Measurements from ENCODE around the gene NPEPL1.

Gene NPEPL1

DNA sequence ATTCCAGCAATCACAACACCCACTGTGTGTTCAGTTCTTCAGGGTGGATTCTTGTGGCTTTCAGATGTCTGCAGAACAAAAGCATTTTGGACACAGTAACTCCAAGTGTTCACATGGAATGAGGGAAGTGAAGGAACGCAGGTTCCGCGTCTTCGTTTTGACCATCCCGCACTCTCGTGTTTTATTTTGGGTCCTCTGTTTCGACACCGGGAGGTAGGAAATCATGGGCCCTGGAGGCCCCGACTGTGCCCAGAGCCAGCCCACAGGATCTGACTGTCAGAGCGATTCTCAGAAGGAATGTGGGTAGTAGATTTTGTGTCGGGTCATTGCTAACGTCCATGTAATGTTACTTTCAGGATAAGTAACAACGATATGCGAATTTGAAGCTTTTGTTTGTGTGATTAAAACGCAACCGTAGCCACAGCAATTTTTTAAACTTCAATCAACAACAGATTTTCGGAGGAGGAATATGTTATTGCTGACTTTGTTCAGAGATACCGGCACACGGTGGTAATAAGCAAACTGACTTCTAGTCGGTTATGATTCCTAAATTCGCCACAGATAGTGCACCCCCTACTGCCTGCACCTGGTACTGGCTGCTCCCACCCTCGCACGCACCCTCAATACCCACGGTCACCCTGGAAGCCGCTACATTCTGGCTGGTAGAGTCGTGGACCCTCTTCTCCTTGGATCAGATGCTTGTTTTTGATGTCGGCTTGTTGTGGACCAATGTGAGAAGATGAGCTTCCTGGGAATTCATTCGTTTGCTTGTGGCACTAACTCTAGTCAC lies 10.5 kb downstream of the NPEPL1 start:
- no peak for DNase-seq

DNA sequence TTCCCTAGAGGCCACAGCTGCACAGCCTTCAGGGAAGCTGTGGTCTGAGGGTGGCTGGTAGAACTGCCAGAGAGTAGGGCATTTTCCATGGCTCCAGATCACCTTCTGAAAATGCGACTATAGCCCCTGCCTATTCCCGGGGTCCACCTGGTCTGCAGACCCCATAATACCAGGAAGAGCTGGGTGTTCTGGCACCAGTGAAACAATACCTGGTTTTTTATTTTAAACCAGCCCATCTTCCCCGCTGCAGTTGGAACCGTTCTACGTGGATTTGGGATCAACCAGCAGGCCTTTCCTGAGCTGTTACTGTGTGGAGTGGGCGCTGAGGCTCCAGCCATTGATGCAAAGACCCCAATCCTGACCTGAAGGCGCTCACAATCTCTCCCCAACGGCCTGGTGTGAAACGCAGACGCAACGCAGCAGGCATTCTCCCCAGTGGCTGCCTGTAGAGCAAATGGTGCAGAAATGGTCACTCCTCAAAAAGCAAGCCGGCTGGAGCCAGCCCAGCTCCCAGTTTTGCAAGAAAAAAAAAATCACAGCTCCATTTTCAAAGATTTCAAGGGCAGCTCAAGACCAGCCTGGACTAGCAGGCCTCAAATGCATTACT lies 11.3 kb downstream of the NPEPL1 start:
- DNase-seq, result no peak

DNA sequence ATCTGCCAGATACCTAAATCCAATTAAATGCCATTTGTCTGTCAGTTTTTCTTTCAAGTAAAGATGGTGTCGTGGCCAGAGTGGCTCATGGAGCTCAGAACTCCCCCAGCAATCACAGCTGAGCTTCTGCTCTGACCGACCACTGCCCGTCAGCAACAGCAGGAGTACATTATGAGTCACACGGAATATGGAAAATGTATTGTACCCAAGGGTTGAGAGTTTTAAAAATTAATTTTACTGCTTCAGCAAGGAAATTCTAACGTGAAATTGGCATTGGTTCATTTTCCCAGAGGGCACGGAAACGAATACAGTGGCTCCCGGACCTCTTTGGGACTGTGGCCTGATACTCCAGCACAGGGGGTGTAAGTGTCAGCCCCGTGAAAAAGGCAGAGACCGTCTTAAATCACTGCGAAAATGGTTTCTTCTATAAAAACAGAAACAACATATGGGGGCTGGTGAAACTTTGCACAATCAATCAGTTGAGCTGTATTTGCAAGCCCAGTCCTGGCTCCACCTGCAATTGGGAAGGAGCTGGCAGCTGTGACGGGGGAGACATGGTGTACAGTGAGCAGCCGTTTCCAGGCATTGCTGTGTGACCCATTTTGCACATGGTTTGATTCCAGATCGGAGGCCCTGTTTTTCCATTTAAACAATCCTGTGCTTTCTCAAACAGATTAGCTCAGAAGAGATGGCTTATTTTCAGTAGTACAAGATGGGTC lies 12.8 kb downstream of the NPEPL1 start:
- no peak for DNase-seq

DNA sequence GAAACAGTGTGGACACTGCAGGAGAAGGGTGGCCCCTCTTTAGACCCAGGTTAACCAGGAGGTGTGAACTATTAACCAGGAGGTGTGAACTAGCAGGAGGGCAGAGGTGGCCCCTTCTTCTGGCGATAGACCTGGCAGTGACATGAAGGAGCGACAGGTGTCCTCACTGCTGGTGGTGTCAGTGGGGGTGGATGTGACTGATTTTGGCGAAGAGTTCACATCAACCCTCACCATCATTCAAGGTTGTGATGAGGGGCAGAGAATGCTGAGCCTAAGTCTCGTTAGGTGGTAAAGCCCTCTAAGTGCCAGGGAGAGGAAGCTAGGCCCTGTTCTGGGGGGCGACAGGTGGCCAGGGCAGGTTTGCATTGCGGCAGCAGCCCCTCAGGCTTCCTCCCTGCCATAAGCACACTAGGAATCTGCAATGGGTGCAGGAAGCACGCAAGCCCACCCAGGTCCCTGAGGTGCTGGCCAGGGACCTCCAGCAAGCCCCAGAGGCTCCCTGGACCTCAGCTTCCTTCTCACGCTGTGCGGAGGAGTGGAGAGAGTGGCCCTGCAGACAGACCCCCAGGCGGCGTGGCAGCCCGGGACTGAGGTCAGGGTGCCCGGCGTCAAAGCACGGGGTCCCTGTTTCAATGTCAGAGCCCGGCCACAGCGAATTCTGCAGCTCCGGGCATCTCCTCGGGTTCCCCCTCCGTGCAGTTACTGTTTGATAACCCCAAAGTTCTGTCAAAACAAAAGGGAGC lies 13.7 kb downstream of the NPEPL1 start:
- DNase-seq, result no peak

DNA sequence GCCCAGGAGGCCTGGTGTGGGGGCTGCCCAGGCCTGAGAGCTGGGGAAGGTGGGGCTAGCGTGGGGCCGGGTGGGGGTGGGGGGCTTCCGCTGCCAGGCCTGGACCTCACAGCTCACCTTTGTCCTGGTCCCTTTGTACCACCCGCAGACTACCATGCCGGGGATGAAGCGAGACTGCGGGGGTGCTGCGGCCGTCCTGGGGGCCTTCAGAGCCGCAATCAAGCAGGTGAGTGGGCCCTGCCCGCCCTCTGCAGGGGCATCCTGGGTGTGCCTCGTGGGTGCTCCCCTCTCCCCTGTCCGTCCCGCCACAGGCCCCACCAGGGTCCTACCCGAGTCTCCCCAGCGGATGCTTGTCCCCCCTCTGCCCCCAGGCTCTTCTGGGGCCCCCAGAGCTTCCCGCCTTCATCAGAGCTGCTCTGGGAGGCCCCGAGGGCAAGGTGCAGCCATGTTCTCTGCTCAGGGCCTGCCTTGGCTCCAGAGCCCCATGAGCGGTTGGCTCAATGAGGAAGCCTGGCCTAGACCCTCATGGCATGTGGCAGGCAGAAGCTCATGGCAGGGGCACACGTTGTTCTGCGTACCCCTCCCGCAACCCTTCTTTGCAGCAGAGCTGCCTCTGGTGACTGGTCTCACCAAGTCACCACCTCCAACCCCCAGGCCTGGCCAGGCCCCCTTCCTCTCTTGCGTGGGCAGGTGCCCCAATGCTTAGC lies 14.5 kb downstream of the NPEPL1 start:
- no peak for DNase-seq

DNA sequence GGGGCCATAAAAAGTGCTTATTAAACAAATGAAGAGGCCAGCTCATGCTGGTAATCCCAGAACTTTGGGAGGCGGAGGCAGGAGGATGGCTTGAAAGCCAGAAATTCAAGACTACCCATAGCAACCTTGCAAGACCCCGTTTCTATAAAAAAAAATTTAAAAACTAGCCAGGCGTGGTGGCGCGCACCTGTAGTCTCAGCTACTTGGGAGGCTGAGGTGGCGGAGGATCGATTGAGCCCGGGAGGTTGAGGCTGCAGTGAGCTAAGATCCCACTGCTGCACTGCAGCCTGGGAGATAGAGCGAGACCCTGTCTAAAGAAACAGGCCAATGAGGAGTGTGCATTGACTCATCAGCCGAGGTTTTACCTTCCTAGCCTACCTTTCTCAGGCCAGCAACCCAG lies 15.2 kb downstream of the NPEPL1 start:
- DNase-seq, result no peak

DNA sequence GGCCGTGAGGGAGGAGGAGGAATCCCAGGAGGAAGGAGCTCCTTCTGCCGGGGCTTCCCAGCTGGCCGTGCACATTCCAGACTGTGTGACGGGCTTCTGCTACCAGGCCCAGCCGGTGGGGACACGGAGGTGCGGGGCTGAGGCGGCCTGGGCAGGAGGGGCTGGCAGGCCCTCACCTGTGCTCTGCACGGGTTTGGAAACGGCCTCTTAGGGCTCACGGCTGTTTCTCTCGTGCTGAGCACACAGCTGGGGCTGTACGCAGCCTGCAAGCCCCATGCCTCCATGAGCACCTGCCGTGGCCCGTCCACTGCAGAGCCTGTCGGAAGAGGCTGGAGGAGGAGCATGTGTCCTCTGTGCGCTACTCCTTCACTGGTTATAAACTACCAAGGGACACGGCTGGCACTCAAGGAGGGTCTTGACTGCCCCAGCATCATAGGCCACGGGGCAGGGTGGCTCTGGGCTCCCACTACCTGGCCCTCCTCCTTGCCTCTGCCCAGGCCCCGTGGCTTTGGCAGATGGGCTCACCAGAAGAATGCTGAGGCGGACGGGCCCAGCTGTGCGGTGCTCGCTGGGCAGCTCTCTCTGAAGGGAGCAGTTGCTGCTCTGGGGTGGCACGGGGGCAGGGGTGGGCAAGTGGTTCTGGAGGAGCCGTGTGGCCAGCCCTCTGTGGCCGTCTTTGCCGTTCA lies 15.8 kb downstream of the NPEPL1 start:
- DNase-seq, result no peak

DNA sequence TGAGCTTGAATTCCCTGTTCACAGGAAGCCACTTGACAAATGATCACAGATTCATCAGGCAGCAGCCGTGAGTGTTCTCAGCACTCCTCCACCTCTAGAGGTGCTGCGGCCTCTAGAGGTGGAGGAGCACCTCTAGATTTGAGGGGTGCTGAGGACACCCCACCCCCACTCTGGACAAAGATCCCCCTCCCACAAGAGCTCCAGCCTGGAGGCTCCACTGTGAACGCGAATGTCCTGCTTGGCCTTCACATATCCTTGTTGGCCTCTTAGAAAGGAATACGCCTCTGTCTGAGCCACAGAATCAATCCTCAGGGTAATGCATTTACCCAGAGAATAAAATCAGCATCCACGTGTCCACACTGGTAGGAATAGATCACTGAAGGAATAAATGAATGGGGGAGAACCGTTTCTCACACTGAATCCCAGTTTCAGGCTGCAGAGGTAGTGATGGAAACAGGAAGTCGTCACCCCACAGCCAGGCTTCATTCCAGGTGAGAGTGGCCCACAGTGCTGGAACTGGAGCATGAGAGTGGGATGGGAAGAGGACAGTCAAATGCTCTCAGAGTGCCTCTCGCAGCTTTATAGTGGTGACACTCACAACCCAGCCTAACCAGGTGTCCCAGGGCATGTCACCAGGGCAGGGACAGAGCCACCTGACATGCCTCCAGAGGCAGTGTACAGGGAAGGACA lies 16.6 kb downstream of the NPEPL1 start:
- no peak for DNase-seq

DNA sequence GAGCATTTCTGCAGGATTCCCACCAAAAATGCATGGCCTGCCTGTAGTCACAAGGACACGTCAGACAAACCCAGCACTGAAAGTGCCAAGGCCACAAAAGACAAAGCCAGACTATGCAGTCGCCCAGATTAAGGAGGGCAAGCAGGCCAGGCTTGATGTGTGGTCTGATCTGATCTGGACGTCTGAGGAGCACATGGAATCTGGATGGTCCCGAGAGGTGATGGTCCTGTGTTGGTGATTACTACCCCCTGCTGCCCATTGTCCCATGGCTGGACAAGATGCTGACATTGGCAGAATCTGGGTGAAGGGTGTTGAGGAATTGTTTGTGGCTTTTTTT lies 17.1 kb downstream of the NPEPL1 start:
- DNase-seq, result no peak

DNA sequence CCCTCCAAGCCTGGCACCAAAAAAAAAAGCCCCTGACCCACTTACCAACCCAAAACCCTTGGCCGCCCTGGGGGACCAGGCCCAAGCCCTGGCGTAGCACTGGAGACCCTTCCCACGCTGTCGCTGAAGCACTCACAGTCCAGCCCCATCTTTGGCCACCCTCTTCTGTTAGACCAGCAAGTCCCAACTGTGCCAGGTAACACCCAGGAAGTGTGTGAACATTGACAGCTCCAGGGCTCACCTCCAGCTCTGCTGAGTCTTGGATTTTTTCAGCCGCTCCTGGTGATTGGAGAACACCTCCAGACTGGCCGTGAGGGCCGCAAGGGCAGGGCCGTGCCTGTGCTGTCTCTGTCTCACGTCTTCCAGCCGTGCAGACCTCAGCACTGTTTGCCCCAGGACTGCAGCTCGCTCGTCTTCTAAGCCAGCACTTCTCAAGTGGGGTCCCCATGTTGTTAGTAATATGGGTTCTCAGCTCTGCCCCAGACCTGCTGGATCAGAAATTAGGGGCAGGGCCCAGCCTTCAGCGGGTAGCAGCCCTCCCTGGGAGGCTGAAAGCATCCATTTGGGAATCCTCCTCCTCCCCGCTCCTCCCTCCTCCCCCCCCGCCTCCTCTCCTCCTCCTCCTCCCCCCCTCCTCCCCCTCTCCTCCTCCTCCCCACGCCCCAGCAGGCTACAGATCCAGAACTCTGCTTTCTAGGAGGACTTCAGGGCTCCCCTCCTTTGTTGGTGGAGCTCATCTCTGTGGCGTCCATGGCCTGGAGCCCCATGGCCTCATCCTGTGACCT lies 18.1 kb downstream of the NPEPL1 start:
- DNase-seq, result no peak

DNA sequence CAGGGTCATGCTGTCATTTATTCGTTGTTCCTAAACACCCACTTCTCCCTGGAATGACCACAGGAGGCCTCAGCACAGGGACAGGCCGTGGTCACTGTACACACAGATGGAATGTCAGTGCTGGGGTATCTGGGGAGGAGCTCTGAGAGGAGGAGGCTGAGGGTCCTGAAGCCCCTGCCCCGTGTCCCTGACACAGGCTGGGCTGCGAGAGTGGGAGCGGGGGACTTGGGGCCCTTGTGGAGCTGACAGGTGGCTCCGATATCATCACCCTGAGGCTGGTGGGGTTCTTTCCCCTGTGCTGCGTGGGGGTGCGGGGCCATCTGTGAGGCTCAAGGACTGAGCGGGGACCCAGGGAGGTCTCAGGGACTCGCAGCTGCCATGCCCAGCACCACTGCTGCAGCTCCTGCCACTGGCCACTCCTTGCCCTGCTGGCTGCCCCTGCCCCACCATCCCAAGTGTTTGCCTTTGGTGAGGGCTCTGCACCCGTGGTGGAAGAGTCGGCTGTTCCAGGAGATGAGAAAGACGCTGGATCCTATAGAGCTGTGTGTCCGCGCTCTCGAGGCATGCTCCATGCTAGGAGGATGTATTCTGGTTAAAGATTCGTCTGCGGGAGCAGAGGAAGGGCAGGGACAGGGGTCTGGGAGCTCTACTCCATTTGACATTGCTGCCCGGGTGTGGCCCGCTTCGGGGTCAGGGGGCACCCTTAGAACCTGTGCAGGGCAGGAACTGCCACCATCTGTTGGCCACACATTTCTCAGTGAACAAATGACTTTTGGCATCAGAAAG lies 18.9 kb downstream of the NPEPL1 start:
- no peak for DNase-seq

DNA sequence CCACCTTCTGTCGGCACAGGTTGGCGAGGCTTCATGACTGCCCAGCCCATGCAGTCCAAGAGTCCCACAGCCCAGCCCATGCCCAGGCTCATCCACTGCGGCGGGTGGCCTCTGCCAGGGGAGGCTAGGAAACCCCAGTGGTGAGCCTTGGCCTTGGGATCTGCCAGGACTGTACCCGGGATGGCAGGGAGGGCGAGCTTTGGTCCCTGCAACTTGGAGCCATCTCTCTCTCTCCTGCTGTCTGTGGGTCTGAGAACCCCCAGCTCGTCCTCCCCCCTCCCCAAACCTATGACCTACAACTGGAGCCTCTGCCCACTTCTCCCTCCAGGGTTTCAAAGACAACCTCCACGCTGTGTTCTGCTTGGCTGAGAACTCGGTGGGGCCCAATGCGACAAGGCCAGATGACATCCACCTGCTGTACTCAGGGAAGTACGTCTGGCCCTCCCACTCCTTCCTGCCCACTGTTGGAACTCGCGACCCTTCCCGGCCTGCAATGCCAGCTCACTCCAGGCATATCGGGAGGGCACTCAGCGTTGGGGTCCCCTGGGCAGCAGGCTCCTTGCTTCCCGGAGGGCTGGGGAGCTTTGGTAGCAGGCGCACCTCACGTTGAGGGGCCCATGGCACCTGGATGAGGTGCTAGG lies 19.7 kb downstream of the NPEPL1 start:
- no peak for DNase-seq

DNA sequence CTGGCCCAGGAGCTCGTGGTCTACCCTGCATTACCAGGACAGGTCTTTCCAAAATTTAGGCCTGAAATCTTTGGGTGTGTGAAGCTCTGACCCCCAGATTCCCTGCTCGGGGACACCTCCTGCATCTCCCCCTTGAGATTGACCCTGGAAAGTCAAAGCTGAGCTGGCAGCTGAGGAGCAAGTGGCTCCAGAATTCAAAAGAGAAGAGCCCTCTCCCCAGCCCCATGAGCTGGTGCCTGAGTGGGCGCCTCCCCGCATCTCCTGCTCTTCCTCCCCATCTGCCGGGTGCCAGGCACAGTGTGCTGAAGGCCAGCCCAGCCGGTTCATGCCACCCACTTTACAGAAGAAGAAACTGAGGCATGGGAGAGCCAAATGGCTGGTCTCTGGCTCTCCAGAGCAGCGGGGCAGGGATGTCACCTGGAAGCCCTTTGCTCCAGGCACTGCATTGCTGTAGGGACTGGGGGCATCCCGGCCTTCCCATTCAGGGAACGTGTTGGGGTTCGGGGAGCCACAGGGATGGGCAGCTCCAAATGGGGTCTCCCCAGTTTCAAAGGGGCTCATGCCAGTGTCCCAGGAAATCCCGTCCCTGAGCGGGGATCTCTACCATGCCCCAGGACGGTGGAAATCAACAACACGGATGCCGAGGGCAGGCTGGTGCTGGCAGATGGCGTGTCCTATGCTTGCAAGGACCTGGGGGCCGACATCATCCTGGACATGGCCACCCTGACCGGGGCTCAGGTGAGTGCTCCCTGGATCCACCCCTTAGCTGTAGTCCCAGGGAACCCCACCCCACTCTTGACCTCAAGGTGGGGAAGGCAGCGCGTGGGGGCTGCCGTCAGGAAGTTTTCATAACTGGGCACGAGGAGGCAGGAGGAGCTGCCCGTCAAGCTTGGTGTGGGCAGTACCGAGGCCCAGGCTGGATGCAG lies 20.5 kb downstream of the NPEPL1 start:
- DNase-seq, result no peak

DNA sequence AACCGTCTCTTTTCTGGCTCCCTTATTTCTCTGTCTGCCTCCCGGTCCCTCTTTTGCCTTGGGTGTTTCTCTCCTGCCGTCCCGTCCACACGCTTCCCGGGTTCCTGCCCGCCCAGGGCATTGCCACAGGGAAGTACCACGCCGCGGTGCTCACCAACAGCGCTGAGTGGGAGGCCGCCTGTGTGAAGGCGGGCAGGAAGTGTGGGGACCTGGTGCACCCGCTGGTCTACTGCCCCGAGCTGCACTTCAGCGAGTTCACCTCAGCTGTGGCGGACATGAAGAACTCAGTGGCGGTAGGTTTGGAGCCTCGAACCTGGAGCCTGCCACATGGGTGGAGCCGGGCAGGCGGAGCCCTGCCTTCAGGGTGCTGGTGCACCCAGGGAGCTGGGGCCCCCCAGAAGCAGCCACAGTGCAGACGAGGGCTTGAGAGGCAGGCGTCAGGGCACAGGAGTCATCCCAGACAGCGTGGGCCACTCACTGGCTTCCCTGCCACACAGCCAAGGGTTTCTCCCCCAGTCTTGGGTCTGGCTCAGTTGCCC lies 21.3 kb downstream of the NPEPL1 start:
- no peak for DNase-seq

DNA sequence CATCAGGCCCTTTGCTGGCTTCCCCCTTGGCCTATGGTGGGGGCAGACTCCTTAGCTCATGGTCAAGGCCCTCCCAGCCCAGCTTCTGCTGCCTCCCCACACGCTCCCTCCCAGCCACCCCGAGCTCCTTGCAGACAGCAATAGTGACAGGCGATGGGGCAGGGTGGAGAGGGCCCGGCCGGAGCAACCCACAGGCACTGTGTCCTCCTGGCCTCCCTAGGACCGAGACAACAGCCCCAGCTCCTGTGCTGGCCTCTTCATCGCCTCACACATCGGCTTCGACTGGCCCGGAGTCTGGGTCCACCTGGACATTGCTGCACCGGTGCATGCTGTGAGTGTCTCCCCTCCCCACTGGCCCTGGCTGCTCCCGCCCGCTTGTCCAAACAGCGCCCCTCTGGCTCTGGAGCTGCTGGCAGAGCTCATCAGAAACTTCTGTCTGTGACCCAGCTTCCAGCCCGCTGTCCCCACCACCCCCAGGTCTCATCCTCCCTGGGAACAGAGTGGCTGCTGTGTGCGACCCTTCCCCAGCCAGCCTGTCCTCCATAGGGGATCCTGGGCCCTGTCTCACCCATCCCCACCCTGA lies 21.8 kb downstream of the NPEPL1 start:
- no peak for DNase-seq

DNA sequence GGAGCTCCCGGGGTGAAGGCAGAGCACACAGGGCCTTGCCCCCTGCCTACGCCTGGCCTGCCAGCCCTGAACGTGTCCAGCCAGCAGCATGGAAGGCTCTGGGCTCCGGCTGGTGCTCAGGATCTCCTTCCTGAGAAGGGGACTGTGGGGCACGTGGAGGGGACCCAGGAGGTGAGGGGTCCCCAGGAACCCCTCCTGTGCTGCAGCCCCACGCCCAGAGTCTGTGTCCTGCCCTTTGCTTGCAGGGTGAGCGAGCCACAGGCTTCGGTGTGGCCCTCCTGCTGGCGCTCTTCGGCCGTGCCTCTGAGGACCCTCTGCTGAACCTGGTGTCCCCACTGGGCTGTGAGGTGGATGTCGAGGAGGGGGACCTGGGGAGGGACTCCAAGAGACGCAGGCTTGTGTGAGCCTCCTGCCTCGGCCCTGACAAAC lies 22.3 kb downstream of the NPEPL1 start:
- DNase-seq, result no peak

DNA sequence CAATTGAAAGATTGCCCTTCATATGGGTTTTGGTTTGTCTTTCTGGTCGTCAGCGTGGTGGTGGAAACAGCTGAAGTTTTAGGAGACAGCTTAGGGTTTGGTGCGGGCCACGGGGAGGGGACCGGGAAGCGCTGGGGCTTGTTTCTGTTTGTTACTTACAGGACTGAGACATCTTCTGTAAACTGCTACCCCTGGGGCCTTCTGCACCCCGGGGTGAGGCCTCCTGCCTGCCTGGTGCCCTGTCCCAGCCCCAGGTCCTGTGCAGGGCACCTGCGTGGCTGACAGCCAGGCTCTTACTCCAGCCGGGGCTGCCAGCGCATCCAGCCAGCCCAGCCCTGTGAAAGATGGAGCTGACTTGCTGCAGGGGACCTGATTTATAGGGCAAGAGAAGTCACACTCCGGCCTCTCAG lies 22.8 kb downstream of the NPEPL1 start:
- no peak for DNase-seq
